HG03565 (cell line): Measurements from ENCODE around the gene PRKG1.

ENCODE experiments used
- ATAC-seq: cut with Tn5 transposase; IDR thresholded peaks from one replicate; pipeline ENCODE4 v1.9.1; 2021; ENCODE audit warnings: mild to moderate bottlenecking, moderate library complexity; ENCODE audit not compliant: unreplicated experiment

Gene PRKG1

DNA sequence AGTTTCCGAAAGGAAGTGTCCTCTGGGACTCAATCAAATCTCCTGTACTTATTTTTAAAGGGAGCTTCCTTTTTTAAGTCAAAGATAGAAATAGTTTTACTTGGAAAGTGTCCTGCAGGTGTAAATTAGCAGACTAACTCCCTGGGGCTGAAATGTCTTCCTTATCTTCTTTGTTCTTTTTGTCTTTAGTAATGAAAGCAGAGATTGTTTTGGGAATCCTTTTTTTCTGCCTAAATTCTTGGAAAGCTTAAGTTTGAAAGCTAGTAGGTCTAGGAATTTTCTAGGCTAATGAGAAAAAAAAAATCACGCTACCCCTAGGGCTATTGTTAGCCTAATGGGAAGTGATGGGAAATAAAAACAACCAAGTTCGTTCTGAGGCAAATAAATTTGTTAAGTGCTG is 764.2 kb downstream of the PRKG1 start:
- ATAC-seq: no peak

- ATAC-seq: no peak
Measured at GRCh38 chr10:51843966-51844365, 769.7 kb downstream of the PRKG1 start.

GRCh38 chr10:51846856-51847506 is 772.7 kb downstream of the PRKG1 start:
- peak; percentile 62 for ATAC-seq

- ATAC-seq: no peak
Measured at GRCh38 chr10:51852297-51852696, 778.0 kb downstream of the PRKG1 start.

DNA sequence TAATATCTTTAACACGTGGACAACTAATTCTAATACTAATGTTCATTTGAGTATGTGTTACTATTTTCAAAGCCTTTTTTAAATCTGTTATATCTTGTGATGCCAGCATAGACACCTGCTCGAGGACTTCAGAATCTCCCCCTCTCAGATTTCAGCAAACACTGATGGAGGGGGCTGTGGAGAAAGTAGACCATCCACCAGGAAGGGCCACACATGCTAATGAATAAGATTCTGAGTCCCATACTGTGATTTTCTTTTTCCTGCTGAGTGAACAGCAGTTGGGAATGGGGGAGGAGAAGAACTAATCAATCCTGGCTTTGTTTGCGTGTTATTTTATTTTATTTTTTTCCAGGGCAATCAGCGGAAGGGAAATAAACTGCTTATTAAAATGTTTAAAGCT is 783.0 kb downstream of the PRKG1 start:
- ATAC-seq: no peak

DNA sequence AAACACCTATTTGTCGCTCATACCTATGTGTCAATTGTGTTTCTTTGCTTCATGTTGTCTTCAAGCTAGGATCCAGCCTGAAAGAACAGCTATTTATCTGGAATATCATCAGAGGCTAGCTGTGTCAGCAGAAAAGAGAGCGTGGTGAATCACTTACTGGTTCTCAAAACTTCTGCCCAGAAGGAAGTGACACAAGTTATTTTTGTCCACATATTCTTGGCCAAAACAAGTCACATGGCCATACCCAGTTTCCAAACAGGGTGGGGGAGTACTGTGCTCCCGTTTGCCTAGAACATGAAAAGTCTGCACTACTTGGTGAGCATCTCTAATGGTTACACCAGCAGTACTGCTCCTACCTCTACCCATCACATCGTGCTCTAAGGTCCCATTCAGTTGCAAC is 786.0 kb downstream of the PRKG1 start:
- ATAC-seq: peak; percentile 74

GRCh38 chr10:51861051-51861450 is 786.8 kb downstream of the PRKG1 start:
- ATAC-seq: no peak

DNA sequence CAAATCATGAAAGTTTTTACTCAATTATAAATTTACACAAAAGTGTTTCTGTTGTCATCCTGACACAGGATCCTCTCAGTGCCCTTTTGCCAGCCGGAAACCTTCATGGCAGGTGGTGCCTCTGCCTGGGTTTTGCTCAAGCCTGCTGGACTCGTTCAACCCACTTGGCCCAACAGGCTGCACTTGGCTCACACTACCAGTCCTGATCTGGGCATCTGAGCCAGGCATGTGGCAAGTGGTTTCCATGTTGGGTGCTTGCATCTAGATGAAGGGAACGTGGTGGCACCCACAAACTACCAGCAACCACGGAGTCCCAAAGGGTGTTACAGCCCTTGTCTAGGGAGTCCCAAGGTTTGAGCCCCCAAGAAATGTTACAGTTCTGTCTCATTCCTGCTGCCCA is 787.4 kb downstream of the PRKG1 start:
- ATAC-seq: no peak

DNA sequence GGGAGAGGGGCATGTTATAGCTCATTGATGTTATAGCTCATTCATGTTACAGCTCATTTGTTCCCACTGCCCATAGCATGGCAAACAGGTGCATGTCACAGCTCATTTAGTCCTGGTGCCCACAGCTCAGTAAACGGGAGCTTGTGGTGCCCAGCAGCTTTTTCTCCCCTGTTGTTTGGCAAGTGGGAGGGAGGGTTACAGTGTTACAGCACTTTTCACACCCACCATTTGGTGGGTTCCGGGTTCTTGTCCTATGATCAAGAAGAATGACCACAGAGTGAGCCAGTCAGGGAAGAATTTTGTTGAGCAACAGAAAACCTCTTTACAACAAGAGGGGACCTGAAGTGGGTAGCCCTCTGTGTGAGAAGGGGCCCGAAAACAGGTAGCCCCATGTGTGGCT is 787.9 kb downstream of the PRKG1 start:
- ATAC-seq: no peak

DNA sequence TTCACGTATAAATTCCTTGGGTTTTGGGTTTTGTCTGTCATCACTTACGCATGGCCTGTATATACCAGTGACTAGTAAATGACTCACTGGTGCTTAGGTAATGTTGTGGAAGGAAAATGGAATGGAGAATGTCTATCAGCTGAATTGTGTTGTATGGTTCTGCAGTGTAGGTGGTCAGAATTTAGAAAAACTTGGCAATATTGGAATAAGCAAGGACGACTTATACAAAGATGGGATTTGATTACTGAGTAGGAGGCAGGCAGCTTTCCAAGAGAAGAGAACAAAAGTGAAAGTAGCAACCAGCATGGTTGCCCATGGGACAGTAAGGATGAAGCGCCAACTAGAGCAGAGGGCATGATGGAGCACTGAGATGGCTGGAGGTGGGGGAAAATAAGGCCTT is 793.7 kb downstream of the PRKG1 start:
- no peak for ATAC-seq

GRCh38 chr10:51874131-51874530 is 799.8 kb downstream of the PRKG1 start:
- no peak for ATAC-seq

GRCh38 chr10:51875610-51876009 is 801.3 kb downstream of the PRKG1 start:
- no peak for ATAC-seq

DNA sequence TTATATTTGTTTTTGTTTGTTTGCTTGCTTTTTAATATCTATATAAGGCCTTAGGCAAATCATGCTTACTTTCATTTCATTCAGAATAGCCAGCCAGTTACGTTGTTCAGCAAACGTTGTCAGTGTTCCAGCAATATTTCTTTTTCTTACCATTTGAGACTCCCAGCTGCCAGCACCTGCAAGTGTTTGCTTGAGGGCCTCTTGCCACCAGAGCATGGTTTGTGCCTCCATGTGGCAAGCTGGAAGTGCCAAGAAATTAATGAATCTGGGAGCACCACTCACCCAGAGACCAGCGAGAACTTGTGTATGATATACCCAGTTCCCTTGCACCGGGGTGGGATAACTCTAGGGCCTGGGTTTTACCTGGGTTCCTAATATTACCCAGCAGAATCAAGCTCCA is 802.2 kb downstream of the PRKG1 start:
- ATAC-seq: no peak

DNA sequence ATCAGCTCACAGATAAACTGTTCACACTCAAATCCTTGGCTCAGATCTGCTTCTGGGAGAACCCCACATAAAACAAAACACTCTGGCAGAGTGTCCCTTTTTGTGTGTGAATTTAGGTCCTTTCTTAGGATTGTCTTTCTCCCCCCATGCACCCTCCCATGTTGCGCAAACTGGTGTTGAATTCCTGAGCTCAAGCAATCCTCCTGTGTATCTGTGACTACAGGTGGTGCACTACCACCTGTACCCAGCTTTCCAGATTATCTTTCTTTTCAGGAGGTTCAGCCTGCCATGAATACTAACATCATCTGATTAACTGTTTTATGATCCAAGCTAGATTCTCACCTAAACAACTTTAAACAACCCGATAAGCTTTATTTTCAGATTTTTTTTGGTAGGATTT is 802.7 kb downstream of the PRKG1 start:
- ATAC-seq: no peak

DNA sequence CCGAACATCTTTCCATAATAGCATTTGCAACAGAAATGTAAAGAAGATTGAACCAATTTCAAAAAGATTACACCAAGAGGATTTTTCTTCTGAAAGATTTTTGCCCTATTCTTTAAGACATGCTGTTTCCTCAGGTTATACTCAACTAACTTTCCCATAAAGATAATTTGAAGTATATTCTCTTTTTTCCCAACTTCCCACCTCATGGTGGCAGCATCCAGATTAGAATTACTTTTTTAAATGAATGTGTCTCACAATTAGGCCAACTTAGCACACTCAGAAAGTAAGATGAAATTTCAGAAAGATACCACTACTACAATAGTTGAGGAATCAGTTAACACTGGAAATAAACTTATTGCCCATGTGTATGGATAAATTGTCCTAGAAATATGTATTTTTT is 803.3 kb downstream of the PRKG1 start:
- no peak for ATAC-seq

- ATAC-seq: peak; percentile 1
Measured at GRCh38 chr10:51878695-51879094, 804.4 kb downstream of the PRKG1 start.

GRCh38 chr10:51879238-51879637 is 805.0 kb downstream of the PRKG1 start:
- peak; percentile 94 for ATAC-seq

- ATAC-seq: no peak
Measured at GRCh38 chr10:51881213-51881612, 806.9 kb downstream of the PRKG1 start.

- no peak for ATAC-seq
Measured at GRCh38 chr10:51886438-51887068, 812.3 kb downstream of the PRKG1 start.

- ATAC-seq: no peak
Measured at GRCh38 chr10:51888263-51888662, 814.0 kb downstream of the PRKG1 start.

DNA sequence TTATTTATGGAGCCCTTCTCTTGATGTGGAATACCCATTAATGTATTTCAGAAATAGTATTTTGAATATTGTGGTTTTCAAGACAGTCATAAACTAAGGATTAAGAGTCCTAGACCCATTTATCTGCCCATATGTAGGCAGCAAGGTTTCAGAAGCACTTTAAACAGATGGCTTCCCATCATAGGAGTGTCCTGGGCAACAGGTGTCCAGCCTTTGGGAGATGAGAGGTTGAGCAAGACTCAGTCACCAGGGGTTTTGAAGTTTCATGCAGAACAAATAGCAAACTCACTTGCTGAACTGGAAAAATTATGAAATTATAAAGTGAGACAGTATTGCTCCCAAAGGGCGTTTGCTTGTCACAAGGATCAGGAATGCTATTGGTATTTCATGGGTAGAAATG is 818.0 kb downstream of the PRKG1 start:
- no peak for ATAC-seq

DNA sequence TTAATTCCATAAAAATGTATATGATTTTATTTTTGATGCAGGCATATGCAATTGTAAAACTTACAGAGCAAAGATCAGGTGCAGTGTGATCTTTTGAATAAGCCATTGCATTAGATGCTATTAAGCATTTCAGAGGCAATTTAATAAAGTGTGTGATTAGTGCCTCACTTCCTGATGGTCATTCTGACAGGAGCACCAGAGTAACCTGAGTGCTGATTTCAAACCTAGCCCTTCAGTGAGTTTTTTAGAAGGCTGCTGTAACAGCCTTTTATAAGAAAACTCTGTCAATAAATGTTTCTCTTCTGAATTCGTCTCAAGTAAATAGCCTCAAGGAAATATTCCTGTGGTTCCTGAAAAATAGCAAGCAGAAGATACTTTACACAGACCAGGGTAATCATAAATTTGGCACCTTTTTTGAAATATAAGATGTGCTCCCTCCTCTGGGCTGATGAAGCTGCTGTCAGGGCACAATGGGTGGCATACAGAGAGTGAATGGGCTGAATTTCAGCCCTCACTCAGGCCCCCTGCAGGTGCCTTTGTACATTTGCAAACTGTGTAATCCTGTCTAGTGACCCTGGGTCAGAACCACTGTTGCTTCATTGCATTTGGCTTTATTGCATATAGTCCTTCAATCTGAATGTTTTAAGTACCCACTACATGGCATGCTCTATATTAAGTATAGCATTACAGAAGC is 818.8 kb downstream of the PRKG1 start:
- ATAC-seq: peak; percentile 82
